AG20443 (cell line): Measurements from ENCODE around the gene HSDL2.
A peak's percentile ranks its signal among the peaks of the same experiment; 100 is the strongest.

Source experiments
- DNase-seq: peaks from one replicate; pipeline ENCODE4 v3.0.0; 2012; ENCODE audit warnings: low spot score, mixed read lengths

The HSDL2 gene

DNA sequence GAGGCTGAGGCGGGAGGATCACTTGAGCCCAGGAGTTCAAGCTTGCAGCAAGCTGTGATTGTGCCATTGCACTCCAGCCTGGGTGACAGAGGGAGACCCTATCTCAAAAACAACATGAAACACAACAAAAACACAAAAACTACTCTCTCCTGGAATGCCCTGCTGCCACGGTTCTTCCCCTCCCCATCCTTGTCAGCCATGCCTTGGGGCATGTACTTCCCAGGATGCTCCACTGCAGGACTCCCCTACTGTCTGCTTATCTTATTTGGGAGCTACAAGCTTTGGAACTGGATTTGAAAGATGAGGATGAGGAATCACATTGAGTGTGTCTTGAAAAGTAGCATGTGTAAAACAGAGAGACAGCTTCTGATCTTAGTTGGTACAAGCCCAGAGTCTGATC lies 66.6 kb downstream of the HSDL2 start:
- no peak for DNase-seq

DNA sequence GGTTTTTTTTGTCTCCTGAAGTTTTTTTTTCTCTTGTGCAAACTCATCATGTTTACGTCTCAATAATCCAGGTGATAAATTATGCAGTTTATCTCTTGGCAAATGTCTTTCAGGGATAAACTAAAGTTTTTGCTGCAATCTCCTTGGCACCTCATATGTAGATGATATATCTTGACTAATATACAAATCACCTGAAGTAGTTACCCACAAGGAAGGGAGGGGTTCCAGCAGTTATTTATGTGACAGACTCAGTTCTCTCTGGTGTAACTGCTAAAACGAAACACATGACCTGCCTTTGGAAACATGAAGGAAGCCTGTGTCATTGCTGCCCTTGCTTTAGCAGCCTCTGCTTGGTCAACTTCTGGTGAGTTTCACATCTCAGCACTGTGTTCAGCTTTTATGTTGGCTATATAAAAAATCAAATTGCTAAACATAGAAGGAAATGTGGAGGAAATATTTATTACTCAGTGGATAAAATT lies 67.4 kb downstream of the HSDL2 start:
- DNase-seq: peak; percentile 72

DNA sequence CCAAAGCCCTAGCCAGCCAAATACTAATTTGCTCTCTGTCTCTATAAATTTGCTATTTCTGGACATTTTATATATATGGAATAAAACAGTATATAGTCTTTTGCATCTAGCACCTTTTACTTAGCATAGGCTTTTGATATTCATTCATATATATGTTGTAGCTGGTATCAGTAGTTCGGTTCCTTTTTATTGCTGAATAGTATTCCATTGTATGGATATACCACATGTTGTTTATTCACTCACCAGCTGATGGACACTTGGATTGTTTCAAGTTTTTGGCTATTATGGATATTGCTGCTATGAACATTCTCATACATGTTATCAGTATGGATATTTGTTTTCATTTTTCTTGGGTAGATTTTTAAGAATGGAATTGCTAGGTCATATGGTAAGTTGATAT lies 82.9 kb downstream of the HSDL2 start:
- no peak for DNase-seq

DNA sequence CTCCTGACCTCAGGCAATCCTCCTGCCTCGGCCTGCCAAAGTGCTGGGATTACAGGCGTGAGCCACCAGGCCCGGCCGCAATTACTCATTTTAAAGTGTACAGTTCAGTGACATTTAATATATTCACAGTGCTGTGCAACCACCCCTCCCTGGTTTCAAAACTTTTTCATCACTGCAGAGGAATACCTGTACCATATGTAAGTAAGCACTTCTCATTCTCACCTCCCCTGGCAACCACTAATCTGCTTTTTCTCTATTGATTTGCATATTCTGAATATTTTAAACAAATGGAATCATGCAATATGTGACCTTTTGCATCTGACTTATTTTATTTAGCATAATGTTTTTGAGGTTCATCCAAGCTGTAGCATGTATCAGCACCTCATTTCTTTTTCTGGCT lies 85.4 kb downstream of the HSDL2 start:
- DNase-seq: no peak

DNA sequence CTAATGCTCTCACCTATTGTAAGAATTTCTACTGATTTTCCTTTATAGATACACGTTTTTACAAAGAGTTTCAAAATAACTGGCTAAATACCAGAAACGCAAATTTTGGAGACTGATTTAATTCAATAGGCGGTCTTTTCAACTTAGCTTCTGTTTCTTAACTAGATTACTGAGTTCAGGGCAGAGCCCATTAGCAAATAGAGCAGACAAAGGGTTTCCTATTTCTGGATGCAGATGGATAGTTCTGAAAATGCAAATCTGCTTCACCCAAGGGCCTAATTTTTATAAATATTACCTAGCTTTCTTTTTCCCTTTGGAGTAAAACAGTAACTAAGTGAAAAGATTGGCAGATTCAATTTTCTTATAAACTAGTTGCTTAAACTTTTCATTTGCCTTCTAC lies 93.1 kb downstream of the HSDL2 start:
- DNase-seq: no peak

DNA sequence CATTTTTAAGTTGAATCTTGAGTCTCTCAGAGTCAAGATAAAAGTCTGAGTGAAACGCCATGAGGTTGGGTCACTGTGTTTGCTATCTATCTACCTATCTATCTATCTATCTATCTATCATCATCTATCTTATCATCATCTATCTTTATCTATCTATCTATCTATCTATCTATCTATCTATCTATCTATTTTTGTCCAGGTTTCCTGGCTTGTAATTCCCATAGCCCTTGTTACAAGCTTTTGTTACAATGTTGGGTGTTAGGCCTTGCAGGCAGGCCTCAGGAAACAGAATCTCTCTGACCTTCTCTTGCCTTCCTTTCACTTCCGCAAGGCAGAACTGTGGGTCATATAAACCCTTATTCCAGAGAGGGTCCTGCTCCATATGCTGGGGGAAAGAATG lies 94.1 kb downstream of the HSDL2 start:
- DNase-seq: no peak

DNA sequence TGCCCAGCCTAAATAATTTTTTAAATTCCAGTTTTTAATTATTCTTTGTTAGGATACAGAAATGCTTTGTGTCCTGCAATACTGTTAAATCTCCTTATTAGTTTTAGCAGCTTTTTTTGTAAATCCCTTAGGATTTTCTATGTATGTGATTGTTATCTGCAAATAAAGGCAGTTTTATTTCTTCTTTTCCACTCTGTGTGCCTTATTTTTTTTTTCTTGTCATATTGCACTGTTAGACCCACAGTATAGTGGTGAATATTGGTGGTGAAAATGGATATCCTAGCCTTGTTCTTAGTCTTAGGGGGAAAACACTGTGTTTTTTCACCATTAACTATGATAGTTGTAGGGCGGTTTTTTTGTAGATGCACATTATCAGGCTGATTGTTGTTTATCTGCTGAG lies 95.4 kb downstream of the HSDL2 start:
- DNase-seq: no peak

DNA sequence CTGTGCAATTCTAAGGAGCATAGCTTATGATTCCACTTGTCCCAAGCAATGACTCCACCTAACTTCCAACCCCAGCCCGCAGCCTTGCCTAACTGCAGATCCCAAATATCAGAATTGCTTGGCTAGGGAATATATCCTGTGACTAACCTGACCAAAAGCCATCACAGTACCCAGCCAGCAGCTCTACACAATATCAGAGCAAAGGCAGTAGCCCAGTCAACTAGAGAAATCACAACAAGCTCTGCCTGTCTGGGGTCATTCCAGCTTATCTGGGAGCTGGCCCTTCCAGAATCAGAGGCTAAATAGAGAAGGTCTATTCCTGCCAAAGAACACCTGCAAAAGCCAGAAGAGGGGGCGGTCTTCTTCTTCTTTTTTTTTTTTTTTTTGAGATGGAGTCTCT lies 97.4 kb downstream of the HSDL2 start:
- DNase-seq: no peak

DNA sequence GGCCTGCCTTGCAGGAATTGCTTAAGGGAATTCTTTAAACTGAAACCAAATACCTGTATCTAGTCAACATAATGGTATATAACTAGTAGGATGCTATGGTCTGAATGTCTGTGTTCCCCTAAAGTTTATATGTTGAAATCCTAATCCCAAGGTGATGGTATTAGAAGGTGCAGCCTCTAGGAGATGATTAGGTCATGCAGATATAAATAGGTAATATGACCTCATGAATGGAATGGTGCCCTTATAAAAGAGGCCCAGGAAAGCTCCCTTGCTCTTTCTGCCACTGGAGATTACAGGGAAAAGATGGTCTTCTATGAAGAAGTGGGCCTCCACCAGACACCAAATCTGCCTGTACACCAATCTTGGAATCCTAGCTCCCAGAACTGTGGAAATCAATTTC lies 99.3 kb downstream of the HSDL2 start:
- no peak for DNase-seq

DNA sequence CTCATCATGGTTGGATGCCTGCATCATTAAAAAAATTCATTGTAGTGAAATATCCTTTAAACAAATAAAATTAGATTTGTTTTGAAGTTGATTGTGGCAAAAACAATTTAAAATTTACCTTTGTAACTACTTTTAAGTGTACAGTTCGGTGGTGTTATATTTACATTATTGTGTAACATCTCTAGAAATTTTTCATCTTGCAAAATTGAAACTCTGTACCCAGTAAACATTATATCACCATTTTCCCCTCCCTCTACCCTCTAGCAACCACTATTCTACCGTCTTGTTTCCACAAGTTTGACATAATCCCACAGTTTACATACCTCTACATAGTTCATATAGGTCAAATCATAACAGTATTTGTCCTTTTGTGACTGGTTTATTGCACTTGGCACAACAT lies 104.7 kb downstream of the HSDL2 start:
- DNase-seq: no peak

DNA sequence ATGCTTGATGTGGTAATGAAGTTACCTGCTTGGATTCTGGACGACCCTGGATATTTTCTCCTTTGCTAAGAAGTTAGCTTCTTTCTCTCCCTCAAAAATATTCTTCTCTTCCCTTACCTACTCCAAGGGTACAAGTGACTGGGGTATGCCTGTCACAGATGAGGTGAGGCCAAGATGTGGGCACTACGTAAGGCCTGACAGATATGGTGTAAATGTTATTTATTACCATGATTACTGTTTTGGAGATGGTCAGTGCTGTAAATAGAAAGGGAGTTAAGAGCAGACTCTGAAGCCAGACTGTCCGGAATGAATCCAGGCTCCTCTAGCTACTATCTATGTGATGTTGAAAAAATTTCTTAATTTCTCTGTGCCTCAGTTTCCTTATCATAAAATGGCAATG lies 105.7 kb downstream of the HSDL2 start:
- no peak for DNase-seq

DNA sequence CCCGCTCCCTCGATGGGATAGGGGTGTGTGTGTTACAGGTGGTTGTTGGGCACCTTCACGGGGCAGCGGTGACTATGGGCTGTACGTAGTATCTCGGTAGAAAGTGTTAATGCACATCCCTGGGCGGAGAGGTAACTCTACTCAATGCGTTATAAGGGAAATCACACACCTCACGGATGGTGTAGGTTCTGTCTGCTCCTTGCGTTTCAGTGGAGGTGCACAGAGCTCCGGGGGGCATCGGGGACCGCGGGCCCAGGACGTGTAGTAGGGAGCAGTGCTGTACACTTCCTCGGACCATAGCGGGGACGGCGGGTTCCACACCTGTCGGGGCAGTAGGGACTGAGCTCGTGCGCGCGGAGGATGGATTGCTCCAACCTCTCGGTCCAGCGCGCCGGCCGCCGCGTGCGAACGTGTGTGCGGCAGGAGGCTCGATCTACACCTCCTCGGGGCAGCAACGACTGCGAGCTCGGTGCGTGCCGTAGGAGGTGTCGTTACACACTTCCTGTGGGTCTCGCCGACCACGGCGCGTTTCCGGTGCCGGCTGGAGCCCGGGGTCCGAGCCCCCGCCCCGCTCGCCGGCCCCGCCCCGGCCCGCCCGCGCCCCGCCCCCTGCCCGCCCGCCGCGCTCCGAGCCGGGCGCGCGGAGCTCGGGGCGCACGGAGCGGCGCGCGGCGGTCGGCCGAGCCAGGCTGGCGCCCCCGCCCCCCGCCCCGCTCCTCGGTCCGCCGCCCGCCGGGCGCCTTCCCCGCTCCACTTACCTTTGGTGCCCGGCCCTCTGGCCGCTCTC lies 106.5 kb downstream of the HSDL2 start, which contains the start of gene KIAA1958:
Gene KIAA1958, plus strand, starts transcription at position 607 of the 787 bp plus-strand sequence. CDS start 87,254 bp downstream, outside the sequence.
- DNase-seq: peak; percentile 95

DNA sequence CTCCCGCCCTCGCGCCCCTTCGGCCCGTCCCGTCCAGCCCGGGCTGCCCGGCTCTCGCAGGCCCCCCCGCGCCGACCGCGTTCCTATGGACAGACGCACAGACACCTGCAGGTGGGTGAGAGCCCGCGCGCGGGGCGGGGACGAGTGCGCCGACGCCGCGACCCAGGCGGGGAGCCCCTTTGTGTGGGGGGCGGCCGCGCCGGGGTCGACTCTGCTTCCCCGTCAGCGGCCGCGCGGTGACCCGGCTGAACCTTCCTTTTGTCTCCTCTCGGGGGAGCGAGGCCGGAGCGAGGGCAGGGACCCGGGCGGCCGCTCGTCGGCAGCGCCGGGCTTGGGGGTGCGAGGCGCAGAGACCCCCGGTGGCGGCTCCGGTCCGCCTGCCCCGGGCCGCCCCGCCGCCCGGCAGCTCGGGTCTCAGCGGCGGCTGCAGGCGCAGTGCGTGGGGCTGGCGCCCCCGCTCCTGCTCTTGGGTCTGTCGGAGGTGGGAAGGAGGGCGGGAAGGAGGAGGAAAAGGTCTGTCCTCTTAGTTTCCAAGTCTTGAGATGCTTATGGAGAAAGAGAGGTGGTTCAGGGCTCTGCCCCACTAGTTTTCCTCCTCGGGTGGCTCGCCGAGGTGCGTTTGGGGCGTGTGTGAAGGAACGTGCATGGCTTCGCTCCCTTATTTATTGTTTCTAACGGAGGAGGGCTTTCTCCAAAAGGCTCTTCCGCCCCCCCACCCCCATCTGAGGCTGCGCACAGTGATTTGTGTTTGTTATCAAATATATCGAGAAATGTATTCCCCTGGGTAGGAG lies 107.3 kb downstream of the HSDL2 start:
- peak; percentile 70 for DNase-seq

DNA sequence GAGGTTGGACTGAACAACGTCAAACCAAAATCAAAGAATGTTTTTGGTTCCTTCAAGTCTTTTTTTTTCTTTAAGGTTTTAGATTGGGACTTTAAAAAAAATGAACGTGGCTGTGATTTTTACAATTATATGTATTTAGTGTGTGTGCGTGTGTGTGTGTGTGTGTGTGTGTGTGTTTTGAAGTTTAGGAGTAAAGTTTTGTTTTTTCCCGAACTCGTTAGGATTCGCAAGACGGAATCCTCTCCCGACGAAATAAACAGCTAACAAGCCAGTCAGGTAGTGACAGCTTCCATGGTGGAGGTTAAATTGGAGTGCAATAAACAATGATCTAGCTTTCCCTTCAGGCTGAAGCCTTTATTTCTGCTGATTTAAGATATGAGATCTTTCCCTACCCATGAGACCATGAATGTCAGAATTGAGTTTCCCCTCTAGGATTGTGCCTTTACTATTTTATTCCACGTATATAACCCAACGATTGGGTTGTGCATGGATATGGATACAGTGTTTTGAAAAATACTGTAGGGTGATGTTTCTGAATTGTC lies 108.0 kb downstream of the HSDL2 start:
- DNase-seq: no peak

DNA sequence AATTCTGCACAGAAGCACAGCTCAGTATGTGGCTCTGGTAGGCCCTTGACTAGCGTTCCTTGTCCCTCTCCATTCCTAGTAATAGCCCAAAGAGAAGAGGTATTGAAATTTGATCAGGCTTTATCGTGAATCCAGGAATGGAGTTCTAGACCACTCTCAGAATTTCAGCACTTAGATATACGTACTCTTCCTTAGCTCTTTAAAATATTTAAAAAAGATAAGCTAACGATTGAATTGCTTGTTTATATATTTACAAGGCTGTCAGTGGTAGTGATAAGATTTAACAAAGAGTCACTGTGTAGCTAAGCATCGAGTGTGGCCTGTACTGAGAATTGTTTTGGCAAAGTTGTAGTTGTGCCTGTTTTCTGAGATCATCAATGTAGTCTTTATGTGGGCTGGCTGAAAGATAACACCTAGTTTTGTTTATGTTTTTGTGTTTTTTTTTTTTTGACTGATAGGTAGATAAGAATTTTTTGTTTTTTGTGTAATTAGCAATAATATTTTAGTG lies 109.2 kb downstream of the HSDL2 start:
- DNase-seq: no peak

DNA sequence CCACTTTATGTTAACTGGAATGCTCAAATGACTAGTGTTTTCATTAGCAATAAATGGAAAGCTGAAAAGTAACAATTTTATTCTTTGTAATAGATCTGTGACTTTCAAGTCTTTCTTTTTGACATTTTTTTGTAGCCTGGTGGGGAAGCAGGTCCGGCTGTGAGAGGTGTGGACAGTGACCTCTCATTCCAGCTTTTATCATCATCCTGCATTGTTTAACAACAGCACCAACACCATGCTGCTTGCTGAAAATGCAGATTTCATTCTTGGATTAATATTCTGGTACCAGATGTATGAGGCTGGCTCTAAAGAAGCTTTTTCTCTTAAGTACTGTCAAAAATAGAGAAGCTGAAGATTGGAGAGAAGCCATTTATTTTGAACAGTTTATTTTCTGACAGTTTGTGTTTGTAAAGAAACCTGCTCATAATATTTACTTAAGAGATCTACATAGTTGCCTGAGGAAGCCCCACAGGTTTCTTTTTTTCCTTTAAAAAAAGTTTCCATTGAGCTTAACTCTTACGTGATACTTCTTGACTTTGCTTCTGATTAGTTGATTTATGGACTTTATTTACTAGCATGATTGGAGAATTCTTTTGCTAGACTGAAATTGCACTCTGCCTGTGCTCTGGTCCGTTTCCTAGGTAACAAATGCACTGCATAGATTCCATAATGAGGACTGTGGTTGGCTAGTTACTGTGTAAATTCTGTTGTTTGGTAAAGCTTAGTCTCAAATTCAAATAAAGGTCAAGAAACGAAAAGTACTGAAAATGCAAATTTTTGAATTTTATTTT lies 110.2 kb downstream of the HSDL2 start:
- DNase-seq: no peak

DNA sequence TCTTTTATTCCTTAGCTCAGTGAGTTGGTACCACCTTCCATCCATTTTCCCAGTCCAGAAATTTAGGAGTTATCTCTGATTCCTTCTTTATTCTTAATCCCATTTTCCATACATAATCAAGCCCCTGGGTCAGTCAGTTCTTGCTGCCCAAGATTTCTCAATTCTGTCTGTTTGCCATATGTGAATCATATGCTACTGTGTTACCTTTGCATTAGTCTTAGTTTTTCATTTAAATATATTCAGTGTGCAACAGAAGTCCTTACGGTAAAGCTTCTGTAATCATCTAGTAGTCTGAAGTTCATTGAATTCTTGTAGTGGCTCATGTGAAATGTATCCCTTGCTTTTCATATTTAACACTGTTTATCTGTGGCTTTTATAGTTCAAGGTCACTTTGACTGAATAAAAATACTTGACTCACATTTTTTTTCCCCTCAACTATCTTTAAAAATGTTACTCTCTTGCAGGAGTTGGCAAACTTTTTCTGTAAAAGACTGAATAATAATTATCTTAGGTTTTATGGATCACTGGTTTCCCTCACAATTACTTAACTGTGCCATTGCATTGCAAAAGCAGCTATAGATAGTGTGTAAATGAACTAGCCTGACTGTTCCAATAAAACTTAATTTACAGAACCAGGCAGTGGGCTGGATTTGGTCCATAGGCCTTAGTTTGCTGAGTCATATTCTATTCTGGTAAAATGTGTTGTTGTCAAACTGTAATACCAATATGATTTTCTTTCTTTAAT lies 113.7 kb downstream of the HSDL2 start:
- DNase-seq: no peak

DNA sequence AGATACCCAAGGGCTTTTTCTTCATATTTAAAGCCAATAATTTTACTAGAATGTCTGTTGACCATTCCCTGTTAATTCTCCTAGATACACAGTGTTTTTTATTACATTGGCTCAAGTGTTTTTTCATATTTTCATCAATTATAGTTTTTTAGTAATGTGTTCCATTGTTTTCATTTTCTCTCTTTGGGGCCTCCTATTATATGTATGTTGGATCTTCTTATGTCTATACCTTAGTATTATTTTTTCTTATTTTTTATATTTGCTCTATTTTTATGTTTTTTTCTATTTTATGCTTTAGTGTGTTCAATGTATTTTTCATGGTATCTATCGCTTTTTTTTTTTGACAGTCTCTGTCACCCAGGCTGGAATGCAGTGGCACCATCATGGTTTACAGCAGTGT lies 114.2 kb downstream of the HSDL2 start:
- DNase-seq: no peak

DNA sequence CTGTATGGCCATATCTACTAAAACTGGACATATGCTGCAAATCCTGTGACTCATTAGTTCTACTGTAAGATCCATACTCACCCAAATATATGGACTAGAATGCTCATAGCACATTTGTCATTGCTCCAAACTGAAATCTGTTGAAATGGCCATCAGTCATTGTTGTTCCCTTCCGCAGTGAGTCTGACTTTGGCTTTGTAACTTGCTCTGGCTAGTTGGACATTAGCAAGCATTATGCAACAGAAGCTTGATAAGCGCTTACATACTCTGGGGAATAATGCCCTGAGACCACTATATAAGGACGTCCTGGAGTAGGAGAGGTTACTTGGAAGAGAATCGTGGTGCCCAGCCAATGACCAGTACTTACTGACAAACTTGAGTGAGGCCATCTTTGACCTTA lies 115.7 kb downstream of the HSDL2 start:
- no peak for DNase-seq

DNA sequence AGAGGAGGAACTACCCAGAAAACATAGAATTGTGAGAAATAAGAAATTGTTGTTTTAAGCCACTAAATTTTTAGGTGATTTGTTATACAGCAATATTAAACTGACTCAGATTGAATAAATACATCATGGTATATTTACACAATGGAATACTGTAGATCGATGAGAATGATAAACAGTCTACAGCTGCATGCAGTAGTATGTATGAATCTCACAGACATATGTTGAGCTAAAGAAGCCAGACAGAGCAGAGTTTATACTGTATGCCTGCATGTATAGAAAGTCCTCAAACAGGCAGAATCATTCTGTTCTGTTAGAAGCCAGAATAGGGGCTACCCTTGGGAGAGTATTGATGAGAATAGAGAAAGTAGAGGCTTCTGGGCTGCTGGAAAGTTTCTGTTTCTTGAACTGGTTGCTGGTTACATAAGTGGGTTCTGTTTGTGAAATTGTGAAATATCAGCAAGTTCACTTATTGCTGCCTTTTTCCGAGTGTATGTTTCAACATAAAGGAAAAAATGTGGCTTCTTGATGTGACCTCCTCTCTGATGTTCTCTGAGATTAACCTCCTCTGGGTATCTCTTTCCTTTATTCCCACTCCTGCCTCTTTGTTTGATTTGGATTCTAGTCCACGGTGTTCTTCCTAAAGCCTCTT lies 116.3 kb downstream of the HSDL2 start:
- DNase-seq: no peak

DNA sequence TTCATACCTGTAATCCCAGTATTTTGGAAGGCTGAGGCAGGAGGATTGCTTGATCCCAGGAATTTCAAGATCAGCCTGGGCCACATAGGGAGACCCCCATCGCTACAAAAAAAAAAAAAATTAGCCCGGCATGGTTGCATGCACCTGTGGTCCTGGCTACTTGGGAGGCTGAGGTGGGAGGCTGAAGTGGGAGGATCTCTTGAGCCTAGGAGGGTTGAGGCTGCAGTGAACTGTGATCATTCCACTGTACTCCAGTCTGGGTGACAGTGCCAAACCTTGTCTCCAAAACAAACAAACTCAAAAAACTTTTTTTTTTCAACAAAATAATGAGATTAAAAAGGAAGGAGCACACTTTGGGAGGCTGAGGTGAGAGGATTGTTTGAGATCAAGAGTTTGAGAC lies 120.9 kb downstream of the HSDL2 start:
- no peak for DNase-seq
